ENCODE data around the gene ATXN1L. TPM values are rescaled to one million over a fixed set of nuclear protein-coding genes. Genes with fewer than 3 reads are reported as not detected.
"Not testable (repeated sequence)": the region's sequence is repeated elsewhere in the genome, so short reads cannot be mapped to it uniquely, and the experiment has no call there.

The ATXN1L gene
- total RNA-seq, 1 experiment from 2014 or later = 44.1 TPM

- CTCF ChIA-PET = no interaction called here
- TF ChIP-seq CTCF (IDR thresholded peaks at IDR 0.05; ENCODE audit: unreplicated experiment) = no peak
- Mint-ChIP-seq H3K4me1 (ENCODE audit: low read depth, unreplicated experiment) (peaks cover 44% of the 10 kb centered on the region), H3K4me3 (ENCODE audit: low read depth, unreplicated experiment) (no peak overlapping the region), H3K27me3 (ENCODE audit: unreplicated experiment) (no peaks in the 10 kb centered on the region), H3K27ac (ENCODE audit: unreplicated experiment) (peak overlapping the region; percentile 13), H3K9me3 (ENCODE audit: low read depth, unreplicated experiment) (no peaks in the 10 kb centered on the region), H3K36me3 (ENCODE audit: insufficient read depth, unreplicated experiment) (peaks cover 24% of the 10 kb centered on the region)
- intact Hi-C loops (cut with micrococcal nuclease; ENCODE audit: unreplicated experiment) = no loop called here
- no peak for DNase-seq
- BruUV-seq (replicated peaks) = no TSS peak
These were observed 58.5 kb downstream of the ATXN1L start for GRCh38 chr16:71904239-71904638.

- H3K4me1 Mint-ChIP-seq (ENCODE audit: low read depth, unreplicated experiment) = peaks cover 43% of the 10 kb centered on the region
- CTCF ChIA-PET = interaction anchor here (0.6 kb wide), 1 partner anchor 14 kb away, joined by 4 read pairs; no protein-coding TSS in a partner anchor
- H3K4me3 Mint-ChIP-seq (ENCODE audit: low read depth, unreplicated experiment); DNase-seq; BruUV-seq (replicated peaks); H3K27me3 Mint-ChIP-seq (ENCODE audit: unreplicated experiment); H3K9me3 Mint-ChIP-seq (ENCODE audit: low read depth, unreplicated experiment); intact Hi-C loops (cut with micrococcal nuclease; ENCODE audit: unreplicated experiment); H3K27ac Mint-ChIP-seq (ENCODE audit: unreplicated experiment): not testable (repeated sequence)
- peaks cover 14% of the 10 kb centered on the region for H3K36me3 Mint-ChIP-seq (ENCODE audit: insufficient read depth, unreplicated experiment)
These were observed 60.0 kb downstream of the ATXN1L start for GRCh38 chr16:71905765-71906164.

Other genes with a start within 250 kb of the ATXN1L start
- 38.4 and 40.1 TPM in 2 replicates for gene MARVELD3, start 219.8 kb upstream of the ATXN1L start, total RNA-seq (2022)
- 10.0 and 11.2 TPM in 2 replicates for gene PHLPP2, start 121.3 kb upstream of the ATXN1L start, total RNA-seq (2022)
- gene AP1G1, start 37.1 kb upstream of the ATXN1L start, total RNA-seq (2022) = 144 and 152 TPM in 2 replicates
- gene ZNF821, start 38.2 kb downstream of the ATXN1L start, total RNA-seq (2022) = 12.3 and 13.1 TPM in 2 replicates
- gene IST1, start 49.6 kb downstream of the ATXN1L start, total RNA-seq (2022) = 252 and 269 TPM in 2 replicates
- not detected in 2 replicates for gene PKD1L3, start 154.4 kb downstream of the ATXN1L start, total RNA-seq (2022)
- 19.7 and 21.3 TPM in 2 replicates for gene DHODH, start 162.8 kb downstream of the ATXN1L start, total RNA-seq (2022)
- not detected in 2 replicates for gene HP, start 208.5 kb downstream of the ATXN1L start, total RNA-seq (2022)
- gene HPR, start 217.2 kb downstream of the ATXN1L start, total RNA-seq (2022) = not detected in 2 replicates
- 18.0 TPM in 2 replicates for gene TXNL4B, start 247.6 kb downstream of the ATXN1L start, total RNA-seq (2022)
- 83.0 and 86.4 TPM in 2 replicates for gene DHX38, start 247.9 kb downstream of the ATXN1L start, total RNA-seq (2022)

Measured in Calu3 (cell line).